Gastroesophageal sphincter (tissue), 4 donors: ENCODE results near the gene NOL9. TPM values are rescaled to one million over a fixed set of nuclear protein-coding genes. Genes with fewer than 3 reads are reported as not detected.

Experiments used
- ATAC-seq: fragments of 150-250 bp; one replicate; pipeline ENCODE4 v1.9.1; 2016; ENCODE audit warnings: mild to moderate bottlenecking, moderate library complexity
- H3K27ac ChIP-seq, 4 donors: fragments of 200-600 bp; sonication (generic) in 3 of 4; 1 replicate in 3 of 4; 2 replicates in 1 of 4; pipeline ENCODE4 v1.5.1; 2016 to 2019
- H3K27me3 ChIP-seq: fragments of 200-600 bp; sonication (generic); one replicate; pipeline ENCODE4 v1.5.1; 2019
- H3K36me3 ChIP-seq, 2 donors: fragments of 200-600 bp; sonication (generic); one replicate each; pipeline ENCODE4 v1.5.1; 2019; ENCODE audit warnings: control low read depth in 1 of 2
- H3K4me1 ChIP-seq, 3 donors: fragments of 200-600 bp; sonication (generic); 1 replicate in 2 of 3; 2 replicates in 1 of 3; pipeline ENCODE4 v1.5.1; 2016 to 2019; ENCODE audit warnings: control low read depth in 2 of 3
- H3K4me3 ChIP-seq, 2 donors: fragments of 200-600 bp; sonication (generic); one replicate each; pipeline ENCODE4 v1.5.1; 2019; ENCODE audit warnings: mild to moderate bottlenecking in 1 of 2, moderate library complexity in 1 of 2
- H3K9me3 ChIP-seq, 3 donors: fragments of 200-600 bp; sonication (generic); one replicate each; pipeline ENCODE4 v1.5.1; 2017 to 2019; ENCODE audit warnings: control low read depth in 2 of 3
- EP300 ChIP-seq: sonication (generic); formaldehyde crosslinking; IDR thresholded peaks from one replicate; pipeline ENCODE4 v1.6.1; 2017; ENCODE audit warnings: antibody characterized with exemption, mild to moderate bottlenecking
- POLR2A ChIP-seq, 2 donors: fragments of 450-650 bp; IDR thresholded peaks; one replicate each; pipeline ENCODE4 v1.6.1; 2017; ENCODE audit warnings: antibody characterized with exemption in 2 of 2, mild to moderate bottlenecking in 2 of 2, moderate library complexity in 1 of 2
- POLR2AphosphoS5 ChIP-seq: sonication (generic); formaldehyde crosslinking; IDR thresholded peaks from one replicate; pipeline ENCODE4 v1.6.1; 2017; ENCODE audit warnings: antibody characterized with exemption
- WGBS, 2 donors: methylation state at CpG; one replicate each; pipeline ENCODE4 v1.1.5; 2018; ENCODE audit warnings: low coverage in 1 of 2; 5-methylcytosine and 5-hydroxymethylcytosine counted together
- total RNA-seq, 4 donors: library from RNA; depleted of rRNA; stranded (reverse); fragments of >200 nt; gene quantifications; one replicate each; pipeline ENCODE4 v1.1.0, GENCODE V29; 2016
- TF ChIP-seq, protein P1 (sequence below), 4 experiments: fragments of 200-600 bp in 2 of 4; fragments of 450-650 bp in 2 of 4; sonication (generic) in 1 of 4; IDR thresholded peaks; one replicate each; pipeline ENCODE4 v1.5.1; 2017 to 2019; ENCODE audit warnings: antibody characterized with exemption in 4 of 4, mild to moderate bottlenecking in 2 of 4, moderate library complexity in 2 of 4

The NOL9 gene
- total RNA-seq, 4 donors from 2014 or later = 21.2 to 32.2 (median 25.7) TPM

DNA sequence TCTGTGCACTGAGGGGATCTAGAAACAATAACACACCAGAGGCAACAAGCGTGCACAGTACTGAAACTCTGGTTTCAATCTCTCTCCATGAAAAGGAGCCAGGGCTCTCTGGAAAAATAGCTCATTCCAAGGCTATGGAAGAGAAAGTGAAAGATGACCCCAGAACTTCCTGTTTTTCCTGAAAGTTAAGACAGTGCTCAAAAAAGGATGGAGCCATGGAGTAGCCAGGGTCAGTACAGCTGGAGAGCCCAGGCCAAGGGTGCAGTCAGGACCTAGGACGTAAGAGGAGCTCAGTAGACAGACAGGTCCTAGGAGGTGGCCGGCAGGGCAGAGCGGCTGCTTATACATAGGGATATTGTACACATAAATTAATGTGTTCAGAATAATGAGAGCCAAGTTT is 19.1 kb downstream of the NOL9 start:
- H3K36me3 ChIP-seq = peaks cover 9 to 78% of the 10 kb centered on the region in 2 donors
- TF ChIP-seq, protein P1, sequence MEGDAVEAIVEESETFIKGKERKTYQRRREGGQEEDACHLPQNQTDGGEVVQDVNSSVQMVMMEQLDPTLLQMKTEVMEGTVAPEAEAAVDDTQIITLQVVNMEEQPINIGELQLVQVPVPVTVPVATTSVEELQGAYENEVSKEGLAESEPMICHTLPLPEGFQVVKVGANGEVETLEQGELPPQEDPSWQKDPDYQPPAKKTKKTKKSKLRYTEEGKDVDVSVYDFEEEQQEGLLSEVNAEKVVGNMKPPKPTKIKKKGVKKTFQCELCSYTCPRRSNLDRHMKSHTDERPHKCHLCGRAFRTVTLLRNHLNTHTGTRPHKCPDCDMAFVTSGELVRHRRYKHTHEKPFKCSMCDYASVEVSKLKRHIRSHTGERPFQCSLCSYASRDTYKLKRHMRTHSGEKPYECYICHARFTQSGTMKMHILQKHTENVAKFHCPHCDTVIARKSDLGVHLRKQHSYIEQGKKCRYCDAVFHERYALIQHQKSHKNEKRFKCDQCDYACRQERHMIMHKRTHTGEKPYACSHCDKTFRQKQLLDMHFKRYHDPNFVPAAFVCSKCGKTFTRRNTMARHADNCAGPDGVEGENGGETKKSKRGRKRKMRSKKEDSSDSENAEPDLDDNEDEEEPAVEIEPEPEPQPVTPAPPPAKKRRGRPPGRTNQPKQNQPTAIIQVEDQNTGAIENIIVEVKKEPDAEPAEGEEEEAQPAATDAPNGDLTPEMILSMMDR (IDR thresholded peaks at IDR 0.05) = no peak
- TF ChIP-seq POLR2AphosphoS5 (no peak), EP300 (no peak), POLR2A (IDR thresholded peaks at IDR 0.05) (no peak)
- ATAC-seq = no peak

GRCh38 chr1:6534248-6534822 is 20.0 kb downstream of the NOL9 start:
- TF ChIP-seq, protein P1 (IDR thresholded peaks at IDR 0.05) = no peak
- TF ChIP-seq POLR2A (IDR thresholded peaks at IDR 0.05) = no peak
- no peak for TF ChIP-seq EP300
- TF ChIP-seq POLR2AphosphoS5 = no peak
- H3K27ac ChIP-seq = no peak overlapping the region
- H3K36me3 ChIP-seq = peaks cover 9 to 82% of the 10 kb centered on the region in 2 donors
- 83 to 94% methylated on average over 2 to 5 of the region's 8 CpGs for WGBS, 2 donors
- ATAC-seq = no peak
- no peaks in the 10 kb centered on the region for H3K27me3 ChIP-seq
- no peak overlapping the region for H3K4me3 ChIP-seq
- H3K9me3 ChIP-seq = no peaks in the 10 kb centered on the region
- no peaks in the 10 kb centered on the region for H3K4me1 ChIP-seq

More for the DNA sequence above, 19.1 kb downstream of the NOL9 start:
- Histone ChIP-seq H3K9me3 (no peaks in the 10 kb centered on the region), H3K27me3 (no peaks in the 10 kb centered on the region), H3K4me1 (no peaks in the 10 kb centered on the region), H3K4me3 (no peak overlapping the region), H3K27ac (no peak overlapping the region)
- 58 to 80% methylated on average over 1 to 4 of the region's 4 CpGs for WGBS, 2 donors

GRCh38 chr1:6531996-6532395 is 22.3 kb downstream of the NOL9 start:
- H3K36me3 ChIP-seq = peaks cover 9 to 94% of the 10 kb centered on the region in 2 donors
- no peaks in the 10 kb centered on the region for H3K9me3 ChIP-seq
- no peak overlapping the region for H3K4me3 ChIP-seq
- TF ChIP-seq EP300 (no peak), POLR2AphosphoS5 (no peak), POLR2A (IDR thresholded peaks at IDR 0.05) (no peak)
- TF ChIP-seq, protein P1 (IDR thresholded peaks at IDR 0.05) = no peak
- ATAC-seq = no peak
- H3K27ac ChIP-seq = no peak overlapping the region
- no peaks in the 10 kb centered on the region for H3K27me3 ChIP-seq
- WGBS, 2 donors = 81 to 83% methylated on average over 4 to 5 of the region's 5 CpGs
- no peaks in the 10 kb centered on the region for H3K4me1 ChIP-seq

GRCh38 chr1:6530504-6531160 is 23.7 kb downstream of the NOL9 start:
- Histone ChIP-seq H3K36me3 (peaks cover 9 to 98% of the 10 kb centered on the region in 2 donors), H3K27ac (no peak overlapping the region), H3K4me1 (no peaks in the 10 kb centered on the region), H3K27me3 (no peaks in the 10 kb centered on the region), H3K9me3 (no peaks in the 10 kb centered on the region), H3K4me3 (no peak overlapping the region)
- TF ChIP-seq, protein P1 (IDR thresholded peaks at IDR 0.05) = no peak
- TF ChIP-seq EP300 (no peak), POLR2A (IDR thresholded peaks at IDR 0.05) (no peak), POLR2AphosphoS5 (no peak)
- WGBS, 2 donors = 94 to 100% methylated on average over 5 to 6 of the region's 13 CpGs
- no peak for ATAC-seq

DNA sequence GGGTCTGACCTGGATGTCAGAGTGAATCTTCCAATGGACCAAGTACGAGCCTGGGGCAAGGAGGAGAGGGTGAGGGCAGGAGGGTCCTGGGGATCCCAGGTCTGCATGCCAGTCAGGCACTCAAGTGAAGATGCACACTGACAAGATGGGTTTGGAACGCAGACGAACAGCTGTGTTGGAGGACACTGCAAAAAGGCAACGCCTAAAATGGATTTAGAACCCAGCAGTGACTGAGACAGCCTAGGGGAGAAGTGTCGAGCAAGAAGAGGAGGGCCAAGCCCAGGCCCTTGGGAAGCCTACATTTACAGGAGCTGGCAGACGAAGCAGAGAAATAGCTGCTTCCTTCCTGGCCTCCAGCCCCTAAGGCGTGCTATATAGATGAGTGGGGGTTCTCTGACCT is 25.8 kb downstream of the NOL9 start:
- TF ChIP-seq POLR2AphosphoS5 (no peak), POLR2A (IDR thresholded peaks at IDR 0.05) (no peak)
- WGBS, 2 donors = 73 to 80% methylated on average over 3 to 6 of the region's 7 CpGs
- peaks cover 9 to 93% of the 10 kb centered on the region in 2 donors for H3K36me3 ChIP-seq

More for the DNA sequence above, 25.8 kb downstream of the NOL9 start:
- Histone ChIP-seq H3K27ac (no peak overlapping the region), H3K9me3 (no peaks in the 10 kb centered on the region), H3K27me3 (no peaks in the 10 kb centered on the region), H3K4me1 (no peaks in the 10 kb centered on the region), H3K4me3 (no peak overlapping the region)
- ATAC-seq = no peak
